Measurements from ENCODE around the gene RAB36. TPM values are rescaled to one million over a fixed set of nuclear protein-coding genes. Genes with fewer than 3 reads are reported as not detected.

Gene RAB36
- total and polyA plus RNA-seq, 2 donors (not counting 1 experiment from before 2014, with no cell fraction given), result 1.1 to 3.3 TPM

- no peak overlapping the region for H3K4me3 Mint-ChIP-seq
- peaks cover 3% of the 10 kb centered on the region for H3K4me1 Mint-ChIP-seq
- Histone ChIP-seq H3K27ac (ENCODE audit: low read length in 2 of 2) (no peak overlapping the region), H3K4me3 (ENCODE audit: control extremely low read depth in 1 of 5, extremely low read depth in 1 of 5, insufficient read depth in 1 of 5, low read depth in 2 of 5, low read length in 4 of 5) (no peak overlapping the region), H2AFZ (ENCODE audit: insufficient read depth, low read depth, low read length, poor library complexity, severe bottlenecking) (no peak overlapping the region), H3K9ac (ENCODE audit: low read length) (no peak overlapping the region), H3K36me3 (replicated peaks in 1 of 2; ENCODE audit: control extremely low read depth in 1 of 2, control insufficient read depth in 1 of 2, extremely low read depth in 1 of 2, insufficient read depth in 2 of 2, low read length in 1 of 2) (no peaks in the 10 kb centered on the region), H4K20me1 (ENCODE audit: control insufficient read depth, insufficient read depth, low read length, poor library complexity, severe bottlenecking) (no peaks in the 10 kb centered on the region), H3K9me3 (ENCODE audit: control extremely low read depth in 1 of 3, control insufficient read depth in 2 of 3, insufficient read depth in 1 of 3, low read length in 2 of 3) (no peaks in the 10 kb centered on the region), H3K79me2 (ENCODE audit: control insufficient read depth, insufficient read depth, low read length) (no peaks in the 10 kb centered on the region), H3K27me3 (replicated peaks in 1 of 4; ENCODE audit: control extremely low read depth in 1 of 4, control insufficient read depth in 3 of 4, insufficient read depth in 4 of 4, low read length in 3 of 4) (no peaks in the 10 kb centered on the region), H3K4me1 (ENCODE audit: control insufficient read depth in 2 of 2, insufficient read depth in 2 of 2, low read length in 2 of 2) (no peaks in the 10 kb centered on the region), H3K4me2 (replicated peaks; ENCODE audit: low read depth, low read length, poor library complexity, severe bottlenecking) (no peak overlapping the region)
- H3K27ac Mint-ChIP-seq, result no peak overlapping the region
- H3K9me3 Mint-ChIP-seq (ENCODE audit: insufficient read depth), result no peaks in the 10 kb centered on the region
- DNase-seq (no peak), ATAC-seq (ENCODE audit: low read depth) (no peak)
- TF ChIP-seq CTCF (IDR thresholded peaks at IDR 0.05) (no peak), EZH2 (IDR thresholded peaks at IDR 0.05; ENCODE audit: borderline replicate concordance, insufficient read depth, low read depth, low read length, poor library complexity, severe bottlenecking) (no peak)
- no peaks in the 10 kb centered on the region for H3K27me3 Mint-ChIP-seq
- CTCF ChIA-PET, result no interaction called here
- intact Hi-C loops (cut with micrococcal nuclease), result no loop called here
- 93% methylated on average over 4 of the region's 4 CpGs for WGBS (ENCODE audit: insufficient coverage)
- POLR2A ChIA-PET, result no interaction called here
These were observed 38.9 kb upstream of the RAB36 start for GRCh38 chr22:23106344-23106743.

DNA sequence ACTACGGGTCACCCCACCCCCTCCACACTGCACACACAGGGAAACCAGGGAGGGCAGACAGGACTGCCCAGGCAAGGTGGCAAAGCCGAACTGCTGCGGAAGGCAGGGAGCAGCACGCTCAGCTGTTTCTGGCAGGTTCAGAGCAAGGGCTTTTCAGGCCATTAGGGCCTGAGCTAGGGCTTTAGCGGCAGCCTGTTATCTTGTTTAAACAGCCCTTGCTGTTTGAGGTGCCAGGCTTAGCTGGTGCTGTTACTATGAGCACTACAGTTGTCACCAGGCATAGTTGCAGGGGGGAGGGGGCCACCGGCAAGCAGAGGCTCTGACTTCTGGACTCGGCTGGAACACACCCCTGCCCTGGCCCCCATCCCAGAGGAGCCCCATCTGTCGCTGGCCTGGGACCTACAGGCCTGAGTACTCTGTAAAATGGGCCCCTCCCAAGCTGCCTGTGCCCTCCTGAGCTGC, 38.3 kb upstream of the RAB36 start:
- intact Hi-C loops (cut with micrococcal nuclease), result no loop called here
- no peak overlapping the region for H3K9ac ChIP-seq (ENCODE audit: low read length)
- no peak overlapping the region for H3K27ac Mint-ChIP-seq
- no peak overlapping the region for H3K27ac ChIP-seq (ENCODE audit: low read length in 2 of 2)
- no peak overlapping the region for H3K4me2 ChIP-seq (replicated peaks; ENCODE audit: low read depth, low read length, poor library complexity, severe bottlenecking)
- ChIA-PET POLR2A (no interaction called here), CTCF (no interaction called here)
- H3K9me3 Mint-ChIP-seq (ENCODE audit: insufficient read depth), result no peaks in the 10 kb centered on the region
- ATAC-seq (ENCODE audit: low read depth), result no peak
- H3K4me1 ChIP-seq (ENCODE audit: control insufficient read depth in 2 of 2, insufficient read depth in 2 of 2, low read length in 2 of 2), result no peaks in the 10 kb centered on the region
- no peaks in the 10 kb centered on the region for H3K27me3 Mint-ChIP-seq
- no peaks in the 10 kb centered on the region for H3K36me3 ChIP-seq (replicated peaks in 1 of 2; ENCODE audit: control extremely low read depth in 1 of 2, control insufficient read depth in 1 of 2, extremely low read depth in 1 of 2, insufficient read depth in 2 of 2, low read length in 1 of 2)
- no peak overlapping the region for H3K4me3 ChIP-seq (ENCODE audit: control extremely low read depth in 1 of 5, extremely low read depth in 1 of 5, insufficient read depth in 1 of 5, low read depth in 2 of 5, low read length in 4 of 5)
- no peaks in the 10 kb centered on the region for H3K27me3 ChIP-seq (replicated peaks in 1 of 4; ENCODE audit: control extremely low read depth in 1 of 4, control insufficient read depth in 3 of 4, insufficient read depth in 4 of 4, low read length in 3 of 4)
- no peak overlapping the region for H2AFZ ChIP-seq (ENCODE audit: insufficient read depth, low read depth, low read length, poor library complexity, severe bottlenecking)
- no peaks in the 10 kb centered on the region for H4K20me1 ChIP-seq (ENCODE audit: control insufficient read depth, insufficient read depth, low read length, poor library complexity, severe bottlenecking)
- no peaks in the 10 kb centered on the region for H3K79me2 ChIP-seq (ENCODE audit: control insufficient read depth, insufficient read depth, low read length)
- peaks cover 3% of the 10 kb centered on the region for H3K4me1 Mint-ChIP-seq
- TF ChIP-seq EZH2 (IDR thresholded peaks at IDR 0.05; ENCODE audit: borderline replicate concordance, insufficient read depth, low read depth, low read length, poor library complexity, severe bottlenecking), result no peak
- TF ChIP-seq CTCF (IDR thresholded peaks at IDR 0.05), result no peak
- no peak overlapping the region for H3K4me3 Mint-ChIP-seq
- WGBS (ENCODE audit: insufficient coverage), result 95% methylated on average over 8 of the region's 8 CpGs
- H3K9me3 ChIP-seq (ENCODE audit: control extremely low read depth in 1 of 3, control insufficient read depth in 2 of 3, insufficient read depth in 1 of 3, low read length in 2 of 3), result no peaks in the 10 kb centered on the region
- DNase-seq, result no peak

Data from B cell (primary cell).